COLO668 (cell line): ENCODE measurements around the gene PRMT1.

Source experiments
- DNase-seq: peaks from one replicate; lab custom pipeline; 2025; ENCODE audit not compliant: unreplicated experiment; lab: John Stamatoyannopoulos, UW

Gene PRMT1

GRCh38 chr19:49667473-49667872 lies 9.6 kb upstream of the PRMT1 start:
- DNase-seq: no peak

GRCh38 chr19:49669516-49669915 lies 7.6 kb upstream of the PRMT1 start:
- DNase-seq: no peak

- DNase-seq: peak; percentile 87
These were observed 4.7 kb upstream of the PRMT1 start for GRCh38 chr19:49672131-49672919.

GRCh38 chr19:49676136-49676783 lies 811 bp upstream of the PRMT1 start:
- peak; percentile 89 for DNase-seq

GRCh38 chr19:49676784-49677230 lies 264 bp upstream of the PRMT1 start:
- DNase-seq: peak; percentile 99

GRCh38 chr19:49677901-49678674 lies 1.0 kb downstream of the PRMT1 start:
- DNase-seq: peak; percentile 78

- DNase-seq: peak; percentile 60
These were observed 2.1 kb downstream of the PRMT1 start for GRCh38 chr19:49678985-49679770.

- DNase-seq: no peak
These were observed 2.8 kb downstream of the PRMT1 start for GRCh38 chr19:49679771-49680413.

GRCh38 chr19:49680421-49681351 lies 3.6 kb downstream of the PRMT1 start:
- DNase-seq: peak; percentile 85

- DNase-seq: no peak
These were observed 4.8 kb downstream of the PRMT1 start for GRCh38 chr19:49681830-49682229.

- DNase-seq: no peak
These were observed 5.2 kb downstream of the PRMT1 start for GRCh38 chr19:49682274-49682673.

GRCh38 chr19:49683814-49684250 lies 6.8 kb downstream of the PRMT1 start:
- no peak for DNase-seq

GRCh38 chr19:49684251-49684982 lies 7.3 kb downstream of the PRMT1 start:
- DNase-seq: peak; percentile 32

GRCh38 chr19:49684983-49685553 lies 8.0 kb downstream of the PRMT1 start:
- no peak for DNase-seq

- DNase-seq: no peak
These were observed 8.8 kb downstream of the PRMT1 start for GRCh38 chr19:49685845-49686332.

- DNase-seq: no peak
These were observed 9.5 kb downstream of the PRMT1 start for GRCh38 chr19:49686503-49687088.

GRCh38 chr19:49687150-49687549 lies 10.1 kb downstream of the PRMT1 start:
- DNase-seq: no peak
